Measurements from ENCODE around the gene PALLD.

PALLD gene

GRCh38 chr4:168637872-168638756 lies 141.3 kb downstream of the PALLD start:
- DNase-seq (ENCODE audit: low spot score): no peak
- no peak for TF ChIP-seq CTCF (IDR thresholded peaks at IDR 0.05; ENCODE audit: borderline replicate concordance, control extremely low read depth, extremely low read depth, insufficient read depth, missing control alignments)

GRCh38 chr4:168639914-168640313 lies 143.1 kb downstream of the PALLD start:
- no peak for DNase-seq (ENCODE audit: low spot score)
- TF ChIP-seq CTCF (IDR thresholded peaks at IDR 0.05; ENCODE audit: borderline replicate concordance, control extremely low read depth, extremely low read depth, insufficient read depth, missing control alignments): no peak
- in situ Hi-C loops (cut with MboI; ENCODE audit: low sequenced_read_pairs, unreplicated experiment): no loop called here

More at GRCh38 chr4:168637872-168638756, 141.3 kb downstream of the PALLD start:
- in situ Hi-C loops (cut with MboI; ENCODE audit: low sequenced_read_pairs, unreplicated experiment): no loop called here

GRCh38 chr4:168641811-168642140 lies 144.9 kb downstream of the PALLD start:
- DNase-seq (ENCODE audit: low spot score): no peak

GRCh38 chr4:168642591-168642990 lies 145.7 kb downstream of the PALLD start:
- TF ChIP-seq CTCF (IDR thresholded peaks at IDR 0.05; ENCODE audit: borderline replicate concordance, control extremely low read depth, extremely low read depth, insufficient read depth, missing control alignments): no peak
- DNase-seq (ENCODE audit: low spot score): no peak
- in situ Hi-C loops (cut with MboI; ENCODE audit: low sequenced_read_pairs, unreplicated experiment): no loop called here

More at GRCh38 chr4:168641811-168642140, 144.9 kb downstream of the PALLD start:
- in situ Hi-C loops (cut with MboI; ENCODE audit: low sequenced_read_pairs, unreplicated experiment): no loop called here
- TF ChIP-seq CTCF (IDR thresholded peaks at IDR 0.05; ENCODE audit: borderline replicate concordance, control extremely low read depth, extremely low read depth, insufficient read depth, missing control alignments): no peak

GRCh38 chr4:168643111-168643795 lies 146.4 kb downstream of the PALLD start:
- no peak for DNase-seq (ENCODE audit: low spot score)
- TF ChIP-seq CTCF (IDR thresholded peaks at IDR 0.05; ENCODE audit: borderline replicate concordance, control extremely low read depth, extremely low read depth, insufficient read depth, missing control alignments): no peak
- in situ Hi-C loops (cut with MboI; ENCODE audit: low sequenced_read_pairs, unreplicated experiment): no loop called here

GRCh38 chr4:168643796-168644159 lies 146.9 kb downstream of the PALLD start:
- TF ChIP-seq CTCF (IDR thresholded peaks at IDR 0.05; ENCODE audit: borderline replicate concordance, control extremely low read depth, extremely low read depth, insufficient read depth, missing control alignments): no peak
- no peak for DNase-seq (ENCODE audit: low spot score)
- in situ Hi-C loops (cut with MboI; ENCODE audit: low sequenced_read_pairs, unreplicated experiment): no loop called here

Measured in GM13976 (cell line).